Spleen (tissue), 7 donors: ENCODE results near the gene SKIDA1.

Experiments
- POLR2A ChIP-seq, 3 donors: fragments of 450-650 bp; IDR thresholded peaks; one replicate each; pipeline ENCODE4 v1.5.1; 2017; ENCODE audit warnings: antibody characterized with exemption in 3 of 3, mild to moderate bottlenecking in 1 of 3
- TF ChIP-seq, protein P1 (sequence below), 11 experiments: fragments of 200-600 bp in 7 of 11; fragments of 450-650 bp in 4 of 11; sonication (generic) in 4 of 11; IDR thresholded peaks in 8 of 11; conservative IDR thresholded peaks in 3 of 11; 1 replicate in 7 of 11; 2 replicates in 4 of 11; pipeline versions ENCODE4 v1.4.0 to v1.8.0; 2016 to 2021; ENCODE audit warnings: antibody characterized with exemption in 11 of 11, inconsistent platforms in 4 of 11, mild to moderate bottlenecking in 1 of 11
- donor health status: DM: no; HTN: no; CAD: no; lungs with moderate emphysema.
- donor health status: DM: no; HTN: no; CAD: no.
- donor health status: DM: no; HTN: no; CAD: no.

- TF ChIP-seq, protein P1, sequence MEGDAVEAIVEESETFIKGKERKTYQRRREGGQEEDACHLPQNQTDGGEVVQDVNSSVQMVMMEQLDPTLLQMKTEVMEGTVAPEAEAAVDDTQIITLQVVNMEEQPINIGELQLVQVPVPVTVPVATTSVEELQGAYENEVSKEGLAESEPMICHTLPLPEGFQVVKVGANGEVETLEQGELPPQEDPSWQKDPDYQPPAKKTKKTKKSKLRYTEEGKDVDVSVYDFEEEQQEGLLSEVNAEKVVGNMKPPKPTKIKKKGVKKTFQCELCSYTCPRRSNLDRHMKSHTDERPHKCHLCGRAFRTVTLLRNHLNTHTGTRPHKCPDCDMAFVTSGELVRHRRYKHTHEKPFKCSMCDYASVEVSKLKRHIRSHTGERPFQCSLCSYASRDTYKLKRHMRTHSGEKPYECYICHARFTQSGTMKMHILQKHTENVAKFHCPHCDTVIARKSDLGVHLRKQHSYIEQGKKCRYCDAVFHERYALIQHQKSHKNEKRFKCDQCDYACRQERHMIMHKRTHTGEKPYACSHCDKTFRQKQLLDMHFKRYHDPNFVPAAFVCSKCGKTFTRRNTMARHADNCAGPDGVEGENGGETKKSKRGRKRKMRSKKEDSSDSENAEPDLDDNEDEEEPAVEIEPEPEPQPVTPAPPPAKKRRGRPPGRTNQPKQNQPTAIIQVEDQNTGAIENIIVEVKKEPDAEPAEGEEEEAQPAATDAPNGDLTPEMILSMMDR (IDR thresholded peaks at IDR 0.05 in 8 of 11, conservative IDR thresholded peaks at IDR 0.05 in 3 of 11): no peak
- no peak for TF ChIP-seq POLR2A (IDR thresholded peaks at IDR 0.05)
Measured at GRCh38 chr10:21530641-21531040, 5.2 kb upstream of the SKIDA1 start.
